M059J (cell line): ENCODE data around the gene NCAPD3. TPM values are rescaled to one million over a fixed set of nuclear protein-coding genes. Genes with fewer than 3 reads are reported as not detected.
A peak's percentile ranks its signal among the peaks of the same experiment; 100 is the strongest.

ENCODE experiments used
- DNase-seq: peaks from one replicate; pipeline ENCODE4 v3.0.0-alpha.2; 2012; ENCODE audit warnings: low read depth
- total RNA-seq: library from RNA; depleted of rRNA; stranded (reverse); fragments of >200 nt; shearing (Covaris generic); gene quantifications from 2 replicates; pipeline ENCODE4 v1.2.3, GENCODE V29; 2014

NCAPD3 gene
- total RNA-seq, 1 experiment from 2014 or later, result 69.1 TPM

- DNase-seq, result peak; percentile 94
These were observed 29.6 kb upstream of the NCAPD3 start, which contains the start of the genes ACAD8 and THYN1 for GRCh38 chr11:134253188-134253993. Gene ACAD8, plus strand, starts transcription at chr11:134253568. Its CDS starts 33 bp downstream, at chr11:134253601. Gene THYN1, minus strand, starts transcription at chr11:134253352. Its CDS starts 470 bp downstream, at chr11:134252882.

DNA sequence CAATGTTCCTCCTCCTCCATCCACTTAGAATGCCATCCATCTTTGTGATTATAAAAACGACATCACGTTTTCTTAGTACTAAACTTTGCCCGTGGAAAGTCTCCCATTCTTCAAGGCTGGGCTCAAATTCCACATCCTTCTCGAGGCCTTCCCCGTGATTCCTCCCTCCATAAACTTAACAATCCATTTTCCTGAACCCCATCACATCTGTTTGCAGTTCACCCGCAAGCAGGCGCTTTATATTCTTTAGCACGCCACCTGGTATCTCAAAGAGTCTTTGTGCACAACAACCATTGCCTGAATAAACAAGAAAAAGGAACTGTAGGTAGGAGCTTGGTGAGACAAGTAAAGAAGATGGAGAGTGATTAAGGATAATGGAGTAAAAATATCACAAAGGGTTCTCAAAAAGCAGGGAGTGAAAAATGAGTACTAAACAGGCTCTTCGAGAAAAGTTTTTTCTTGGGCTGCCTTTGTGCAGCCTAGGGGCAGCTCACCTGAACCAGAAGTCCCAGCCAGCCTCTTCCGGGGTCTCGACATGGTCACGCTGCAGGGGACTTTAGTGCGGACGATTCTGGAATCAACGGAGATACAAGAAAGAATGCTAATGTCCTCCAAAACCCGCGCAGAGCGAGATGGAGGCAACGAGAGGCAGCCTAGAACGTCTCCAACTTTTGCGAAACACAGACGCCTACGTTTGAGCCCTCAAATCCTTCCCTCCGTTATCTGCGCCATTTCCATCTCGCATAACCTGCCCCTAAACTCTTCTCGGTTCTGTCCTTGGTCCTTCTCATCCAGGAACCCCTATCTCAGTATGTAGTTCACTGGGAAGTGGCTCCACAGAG, 28.8 kb upstream of the NCAPD3 start:
- DNase-seq, result peak; percentile 61

DNA sequence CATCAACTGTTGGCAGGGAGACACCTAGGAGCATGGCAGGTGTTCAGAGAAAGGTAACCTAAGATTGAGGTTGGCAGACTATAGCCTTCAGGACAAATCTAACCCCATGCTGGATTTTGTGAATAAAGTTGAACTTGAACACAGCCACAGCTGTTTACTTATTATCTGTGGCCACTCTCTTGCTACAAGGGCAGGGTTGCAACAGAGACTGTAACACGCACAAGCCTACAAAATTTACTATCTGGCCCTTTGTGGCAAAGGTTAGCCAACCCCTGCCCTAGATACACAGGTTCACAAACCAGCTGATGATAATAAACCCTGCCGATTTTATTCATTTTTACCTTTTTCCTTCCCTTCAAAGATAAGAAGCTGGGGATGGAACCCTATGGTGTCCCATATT, 26.9 kb upstream of the NCAPD3 start:
- no peak for DNase-seq

- DNase-seq, result no peak
These were observed 26.5 kb upstream of the NCAPD3 start for GRCh38 chr11:134250246-134250645.

DNA sequence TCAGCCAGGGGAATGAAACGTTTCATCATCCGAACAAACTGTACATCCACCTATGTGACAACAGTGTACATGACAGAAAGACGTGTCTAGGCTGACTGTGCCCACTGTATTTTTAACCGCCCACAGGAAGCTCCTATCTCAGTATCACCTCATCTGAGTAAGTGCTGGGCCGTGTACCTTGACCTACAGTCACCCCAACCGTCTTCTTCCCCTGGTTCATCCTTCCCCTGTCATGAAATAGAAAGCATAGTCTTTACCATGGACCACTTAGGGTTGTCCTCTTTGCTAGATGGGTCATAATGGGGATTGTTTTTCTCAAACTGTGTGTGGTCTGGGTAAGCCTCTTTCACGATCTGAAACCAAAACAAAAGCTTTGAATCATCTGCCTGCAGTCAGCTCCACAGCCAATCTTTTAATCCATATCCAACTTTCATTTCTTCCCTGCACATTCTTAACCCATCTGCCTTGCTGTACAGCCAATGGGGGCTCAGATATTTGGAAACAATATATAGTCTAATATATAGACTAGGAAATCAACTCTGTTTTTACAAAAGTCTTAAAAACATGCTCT, 25.2 kb upstream of the NCAPD3 start:
- no peak for DNase-seq

GRCh38 chr11:134246678-134247077, 22.9 kb upstream of the NCAPD3 start:
- DNase-seq, result no peak

DNA sequence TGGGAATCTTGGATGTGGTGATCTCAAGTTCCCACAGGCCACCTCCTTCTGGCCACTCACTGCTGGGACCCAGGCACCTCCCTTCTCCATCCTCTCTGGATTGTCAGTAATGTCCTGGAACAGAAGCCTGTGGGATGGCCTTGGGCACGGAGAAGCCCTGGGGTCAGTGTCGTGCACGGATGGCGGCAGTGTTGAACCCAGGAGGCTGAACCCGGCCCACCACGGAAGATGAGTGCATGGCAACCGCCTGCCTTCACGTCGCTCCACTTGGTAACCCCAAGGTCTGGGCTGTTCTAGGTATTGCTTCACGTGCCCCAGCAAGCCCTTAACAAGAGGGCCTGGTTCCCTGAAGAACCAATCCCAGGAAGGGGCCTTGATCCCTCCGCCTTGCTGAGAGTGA, 22.3 kb upstream of the NCAPD3 start:
- no peak for DNase-seq

- DNase-seq, result no peak
These were observed 21.7 kb upstream of the NCAPD3 start for GRCh38 chr11:134245434-134245833.

DNA sequence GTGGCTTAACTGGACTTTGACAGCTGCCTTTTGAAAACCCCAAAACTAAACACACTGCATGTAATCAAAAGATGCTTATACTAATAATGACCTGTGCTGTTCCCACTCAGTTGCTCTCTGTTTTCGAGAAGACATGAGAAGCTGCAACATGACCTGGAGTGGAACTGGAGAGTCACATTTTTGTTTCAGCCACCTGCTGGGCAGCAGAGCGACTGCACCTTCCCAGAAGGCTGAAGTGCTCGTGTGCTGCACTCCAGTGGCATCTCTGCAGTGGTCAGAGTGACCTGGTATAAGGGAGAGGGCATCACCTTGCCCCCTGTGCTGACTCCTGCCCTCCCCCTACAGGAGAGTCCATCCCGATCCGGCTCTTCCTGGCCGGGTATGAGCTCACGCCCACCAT, 20.8 kb upstream of the NCAPD3 start:
- DNase-seq, result no peak

GRCh38 chr11:134243913-134244312, 20.1 kb upstream of the NCAPD3 start:
- DNase-seq, result no peak

GRCh38 chr11:134242376-134242775, 18.6 kb upstream of the NCAPD3 start:
- no peak for DNase-seq

GRCh38 chr11:134240592-134240991, 16.8 kb upstream of the NCAPD3 start:
- no peak for DNase-seq

- DNase-seq, result no peak
These were observed 15.2 kb upstream of the NCAPD3 start for GRCh38 chr11:134238956-134239355.

- DNase-seq, result no peak
These were observed 13.8 kb upstream of the NCAPD3 start for GRCh38 chr11:134237557-134237922.

- DNase-seq, result no peak
These were observed 13.2 kb upstream of the NCAPD3 start for GRCh38 chr11:134236834-134237556.

- no peak for DNase-seq
These were observed 11.6 kb upstream of the NCAPD3 start for GRCh38 chr11:134235399-134235798.

GRCh38 chr11:134233729-134234179, 10.0 kb upstream of the NCAPD3 start:
- no peak for DNase-seq

GRCh38 chr11:134231958-134232659, 8.3 kb upstream of the NCAPD3 start:
- no peak for DNase-seq

DNA sequence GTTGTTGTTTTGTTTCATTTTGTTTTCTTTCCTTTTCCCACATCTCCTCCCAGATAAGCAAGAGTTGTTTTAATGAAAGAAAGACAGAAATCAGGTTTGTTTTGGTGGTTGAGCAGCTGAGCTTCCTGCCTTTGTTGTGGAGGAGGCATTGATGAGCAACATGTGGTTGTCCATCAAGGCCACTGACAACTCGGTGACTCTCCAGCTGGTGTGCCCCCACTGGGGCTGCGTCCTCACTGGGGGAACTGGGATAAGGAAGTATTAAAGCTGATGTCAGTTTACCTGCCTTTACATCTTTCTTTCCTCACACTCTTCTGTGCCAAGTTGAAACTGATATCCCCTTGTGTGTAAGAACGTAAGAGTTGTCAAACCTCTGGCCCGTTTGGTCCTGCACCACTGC, 6.6 kb upstream of the NCAPD3 start:
- DNase-seq, result no peak

DNA sequence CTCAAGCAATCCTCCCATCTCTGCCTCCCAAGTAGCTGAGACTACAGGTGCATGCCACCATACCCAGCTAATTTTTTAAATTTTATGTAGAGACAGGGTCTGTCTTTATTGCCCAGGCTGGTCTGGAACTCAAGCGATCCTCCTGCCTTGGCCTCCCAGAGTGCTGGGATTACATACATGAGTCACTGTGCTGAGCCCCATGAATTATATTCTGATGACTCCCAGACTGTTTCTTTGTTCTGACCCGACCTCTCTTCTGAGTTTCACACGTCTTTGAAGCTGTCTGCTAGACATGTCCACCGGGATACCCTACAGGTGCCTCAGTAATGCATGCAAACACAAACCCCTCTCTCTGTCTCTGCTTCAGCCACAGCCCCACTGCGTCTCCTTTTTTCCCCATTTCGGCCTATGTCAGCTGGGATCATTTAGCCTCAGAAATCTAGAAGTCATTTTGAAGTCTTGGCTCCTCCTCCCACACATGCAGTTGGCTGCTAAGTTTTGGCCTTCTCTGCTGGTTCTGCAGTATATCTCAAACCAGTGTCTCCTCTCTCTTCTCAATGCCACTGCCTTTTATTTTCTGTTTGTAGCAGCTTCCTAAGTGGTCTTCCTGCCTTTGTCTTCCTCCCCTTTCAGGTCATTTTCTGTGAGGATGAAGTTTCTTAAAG, 5.5 kb upstream of the NCAPD3 start:
- peak; percentile 15 for DNase-seq

GRCh38 chr11:134228625-134229024, 4.9 kb upstream of the NCAPD3 start:
- DNase-seq, result no peak
